Fibroblast of upper back skin (primary cell): ENCODE results near the gene TBC1D1.
A peak's percentile ranks its signal among the peaks of the same experiment; 100 is the strongest.

Source experiments
- DNase-seq: peaks from one replicate; pipeline ENCODE4 v3.0.0-alpha.2; 2013

The TBC1D1 gene

GRCh38 chr4:38111024-38111423 lies 220.1 kb downstream of the TBC1D1 start:
- DNase-seq: no peak

DNA sequence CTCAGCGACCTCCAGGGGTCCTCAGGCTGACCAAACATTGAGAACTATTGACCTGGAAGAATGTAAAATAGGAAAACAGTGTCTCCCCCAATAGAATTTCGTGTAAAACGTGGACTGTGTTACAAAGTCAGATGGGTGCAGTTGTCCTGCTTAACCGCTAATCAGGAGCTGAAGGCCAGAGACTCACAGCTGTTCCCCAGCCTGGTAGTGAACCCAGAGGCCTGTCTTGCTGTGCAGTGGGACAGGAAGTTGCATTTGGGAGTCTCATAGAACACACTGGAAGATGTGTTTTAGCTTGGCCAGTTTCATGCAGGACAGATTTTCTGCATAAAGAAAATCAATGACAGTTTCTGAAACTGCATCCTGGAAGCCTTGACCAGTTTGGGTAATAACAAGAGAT lies 220.8 kb downstream of the TBC1D1 start:
- no peak for DNase-seq

GRCh38 chr4:38113132-38113531 lies 222.2 kb downstream of the TBC1D1 start:
- DNase-seq: no peak

DNA sequence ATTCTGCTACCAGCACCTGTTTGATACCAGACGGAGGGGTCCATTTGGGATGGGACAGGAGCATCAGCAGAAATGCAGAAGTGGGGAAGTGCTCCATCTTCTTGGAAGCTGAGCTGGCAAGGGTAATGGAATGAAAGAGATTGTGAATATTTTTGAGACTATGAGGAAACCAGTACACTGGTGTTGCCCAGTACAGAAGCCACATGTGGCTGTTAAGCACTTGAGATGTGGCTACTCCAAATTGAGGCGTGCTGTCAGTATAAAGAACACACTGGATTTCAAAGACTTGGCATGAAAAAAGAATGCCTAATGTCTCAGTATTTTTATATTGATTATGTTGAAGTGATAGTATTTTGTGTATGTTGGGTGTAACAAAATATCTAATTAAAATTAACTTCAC lies 222.7 kb downstream of the TBC1D1 start:
- DNase-seq: no peak

- DNase-seq: no peak
These were observed 223.7 kb downstream of the TBC1D1 start for GRCh38 chr4:38114386-38115150.

GRCh38 chr4:38115601-38116000 lies 224.7 kb downstream of the TBC1D1 start:
- no peak for DNase-seq

GRCh38 chr4:38117591-38117990 lies 226.7 kb downstream of the TBC1D1 start:
- DNase-seq: no peak

GRCh38 chr4:38119668-38120385 lies 228.9 kb downstream of the TBC1D1 start:
- DNase-seq: peak; percentile 75

- DNase-seq: no peak
These were observed 229.9 kb downstream of the TBC1D1 start for GRCh38 chr4:38120772-38121171.

DNA sequence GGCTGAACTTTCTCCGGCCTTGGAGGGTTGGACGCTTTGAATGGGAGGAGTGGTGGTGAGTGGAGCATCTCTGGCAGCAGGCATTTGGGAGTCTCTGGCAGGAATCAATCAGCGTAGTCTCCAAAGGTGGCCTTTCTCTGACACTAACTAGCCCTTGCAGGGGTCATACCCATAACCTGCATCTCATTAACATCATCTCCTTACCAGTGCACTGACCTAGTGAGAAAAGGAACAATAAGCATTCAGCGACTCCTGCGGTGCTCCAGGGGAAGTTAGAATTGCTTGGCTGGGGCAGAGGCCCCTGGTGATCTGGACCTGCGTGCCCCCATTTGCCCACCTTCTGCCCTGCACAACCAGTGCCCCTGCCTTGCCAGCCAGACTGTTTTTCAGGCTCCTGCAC lies 231.2 kb downstream of the TBC1D1 start:
- DNase-seq: no peak

GRCh38 chr4:38123555-38123954 lies 232.7 kb downstream of the TBC1D1 start:
- DNase-seq: no peak

- DNase-seq: no peak
These were observed 234.1 kb downstream of the TBC1D1 start for GRCh38 chr4:38124961-38125360.

DNA sequence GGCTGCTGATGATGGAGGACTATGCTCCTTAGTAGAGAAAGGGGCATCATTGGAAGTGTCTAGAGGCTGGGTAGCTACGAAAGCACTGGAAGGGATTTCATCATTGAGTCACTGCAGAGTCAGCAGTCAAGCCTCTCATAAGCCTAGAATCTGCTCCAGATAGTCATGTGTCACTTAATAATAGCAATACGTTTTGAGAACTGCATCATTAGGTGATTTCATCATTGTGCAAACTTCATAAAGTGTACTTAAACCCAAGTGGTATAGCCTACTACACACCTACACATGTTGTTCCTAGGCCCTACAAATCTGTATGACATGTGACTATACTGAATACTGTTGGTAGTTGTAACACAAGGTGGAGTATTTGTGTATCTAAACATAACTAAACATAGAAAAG lies 234.9 kb downstream of the TBC1D1 start:
- DNase-seq: no peak

GRCh38 chr4:38128478-38129459 lies 237.9 kb downstream of the TBC1D1 start:
- DNase-seq: peak; percentile 28

DNA sequence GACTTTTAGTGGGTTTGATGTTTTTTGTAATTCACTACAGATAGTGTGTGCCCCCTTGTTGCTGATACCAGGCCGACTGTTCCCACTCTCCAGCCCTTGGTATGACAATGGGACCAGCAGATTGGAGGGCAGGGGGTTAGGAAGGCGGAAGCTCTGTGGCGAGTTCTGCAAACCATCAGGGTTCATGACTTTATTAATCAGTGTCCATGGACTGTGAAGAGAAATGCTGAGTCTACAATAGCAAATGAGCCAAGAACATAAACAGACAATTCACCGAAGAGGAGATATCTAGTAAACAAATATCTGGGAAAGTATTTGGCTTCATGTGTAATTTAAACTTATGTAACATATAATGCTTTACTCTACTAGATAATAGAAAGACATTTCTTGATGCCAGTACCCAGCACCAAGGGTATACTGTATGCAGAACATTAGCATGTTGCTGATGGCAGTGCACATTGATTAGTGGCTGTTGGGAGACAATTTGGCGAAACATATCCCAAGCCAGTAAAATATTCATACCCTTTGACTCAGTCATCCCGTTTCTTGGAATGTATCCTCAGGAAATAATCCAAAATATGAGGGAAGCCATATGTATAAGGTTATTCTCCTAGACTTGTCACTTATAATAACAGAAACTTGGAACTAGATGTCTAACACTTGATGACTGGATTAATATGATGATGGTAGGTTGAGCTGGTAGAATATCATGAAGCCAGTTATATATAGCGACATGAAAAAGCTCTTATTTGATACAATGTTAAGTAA lies 238.8 kb downstream of the TBC1D1 start:
- peak; percentile 52 for DNase-seq

DNA sequence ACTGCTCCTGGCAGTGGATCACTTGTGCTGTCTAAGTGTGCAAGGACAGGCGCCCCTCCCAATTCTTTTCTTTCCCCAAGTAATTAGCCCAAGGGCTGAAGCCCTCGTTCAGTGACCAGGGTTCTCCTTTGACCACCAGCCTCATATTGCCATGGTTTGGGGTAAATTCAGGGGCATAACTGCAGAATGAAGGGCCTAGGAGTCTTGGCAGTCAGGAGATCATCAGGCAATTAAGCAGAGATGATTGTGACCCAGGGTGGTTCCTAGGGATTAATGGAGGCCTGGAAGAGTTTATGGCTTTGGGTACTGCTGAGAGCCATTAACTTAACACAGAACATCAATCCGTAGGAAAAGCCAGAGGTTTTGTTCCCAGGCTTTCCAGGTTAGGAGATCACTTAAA lies 240.0 kb downstream of the TBC1D1 start:
- no peak for DNase-seq

DNA sequence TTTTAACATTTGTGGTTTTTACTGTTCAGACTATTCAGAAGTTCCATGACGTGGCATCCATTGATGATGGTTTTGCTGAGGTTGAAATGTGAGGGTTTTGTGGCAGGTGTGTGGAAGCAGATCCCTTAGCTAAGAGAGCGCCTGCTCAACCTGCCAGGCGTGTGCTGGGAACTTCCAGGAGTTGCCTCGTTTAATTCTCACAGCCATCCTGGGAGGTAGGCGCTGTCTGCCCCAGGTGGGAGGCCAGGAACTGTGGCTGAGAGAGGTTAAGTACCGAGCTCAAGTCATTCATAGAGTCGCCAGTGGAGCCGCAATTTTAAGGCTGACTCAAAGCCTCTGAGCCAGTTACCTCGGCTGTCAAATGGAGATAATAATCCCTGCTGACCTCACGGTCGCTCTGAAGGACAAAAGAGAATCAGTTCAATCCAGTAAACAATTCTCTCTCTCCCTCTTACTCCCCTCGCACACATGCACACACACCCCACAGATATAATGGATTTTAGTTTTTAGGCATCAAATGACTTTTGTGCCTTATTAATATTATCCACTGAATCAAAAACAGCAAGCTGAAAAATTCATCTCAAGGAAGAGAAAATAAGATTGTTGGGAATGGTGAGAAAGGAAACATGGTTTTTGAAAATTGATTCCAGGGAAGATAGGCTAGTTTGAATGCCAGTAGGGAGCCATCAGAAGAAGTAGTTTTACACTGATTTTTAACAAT lies 240.6 kb downstream of the TBC1D1 start:
- no peak for DNase-seq

- DNase-seq: peak; percentile 92
These were observed 241.3 kb downstream of the TBC1D1 start for GRCh38 chr4:38132107-38132673.

- DNase-seq: no peak
These were observed 242.2 kb downstream of the TBC1D1 start for GRCh38 chr4:38132843-38133662.

- no peak for DNase-seq
These were observed 243.0 kb downstream of the TBC1D1 start for GRCh38 chr4:38133711-38134480.
